Measurements from ENCODE around the gene PSTPIP2. TPM values are rescaled to one million over a fixed set of nuclear protein-coding genes. Genes with fewer than 3 reads are reported as not detected.
A peak's percentile ranks its signal among the peaks of the same experiment; 100 is the strongest.
"Not testable (repeated sequence)": the region's sequence is repeated elsewhere in the genome, so short reads cannot be mapped to it uniquely, and the experiment has no call there.

PSTPIP2 gene
- total RNA-seq, 2 experiments from 2014 or later: 7.7 to 8.5 TPM

DNA sequence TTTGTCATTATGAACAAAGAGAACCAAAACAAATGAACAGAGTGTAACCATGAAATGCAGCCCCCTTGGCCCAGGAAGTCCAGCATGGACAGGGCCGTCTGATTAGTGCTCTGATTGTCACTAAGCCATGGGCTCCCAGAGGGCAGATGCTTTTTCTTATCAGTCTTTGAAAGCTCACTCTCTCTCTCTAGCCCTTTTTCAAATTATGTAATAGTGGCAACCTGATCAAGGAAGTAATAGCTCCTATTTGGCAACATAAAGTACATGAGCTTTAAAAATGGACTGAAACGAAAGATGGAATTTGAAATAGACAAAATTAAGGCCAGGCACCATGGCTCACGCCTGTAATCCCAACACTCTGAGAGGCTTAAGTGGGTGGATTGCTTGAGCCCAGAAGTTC, 72.5 kb downstream of the PSTPIP2 start:
- Mint-ChIP-seq H3K27ac (peak overlapping the region; percentile 25), H3K4me3 (no peak overlapping the region), H3K27me3 (ENCODE audit: low read depth) (no peaks in the 10 kb centered on the region), H3K4me1 (ENCODE audit: low read depth) (peaks cover 36% of the 10 kb centered on the region), H3K36me3 (ENCODE audit: low read depth) (peaks cover 15% of the 10 kb centered on the region), H3K9me3 (ENCODE audit: insufficient read depth) (peaks cover 5% of the 10 kb centered on the region)
- DNase-seq: no peak
- CTCF ChIA-PET: interaction anchor here (1.2 to 1.7 kb wide), 2 partner anchors 74 to 379 kb away, joined by 3 to 7 read pairs; no protein-coding TSS in a partner anchor
- POLR2A ChIA-PET: interaction anchor here (0.9 kb wide), 1 partner anchor 11 kb away, joined by 4 read pairs; no protein-coding TSS in a partner anchor
- no peak for ATAC-seq

DNA sequence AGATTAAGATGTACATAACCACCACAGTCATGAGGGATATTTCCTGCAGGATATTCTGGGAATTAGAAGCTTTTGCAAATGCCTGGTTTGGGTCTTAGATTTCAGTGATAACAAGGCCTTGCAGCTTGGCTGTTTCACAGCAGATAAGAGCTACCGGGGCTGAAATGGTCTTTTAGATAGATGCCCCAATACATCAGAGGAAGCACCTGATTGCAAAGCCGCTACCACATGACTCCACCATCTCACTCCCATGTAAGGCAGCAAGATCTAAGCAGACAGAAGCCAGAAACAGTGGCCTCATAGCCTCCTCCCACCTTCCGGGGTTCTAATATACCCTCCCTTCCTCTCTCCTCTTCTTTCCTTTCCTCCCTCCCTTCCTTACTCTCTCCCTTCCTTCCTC, 73.8 kb downstream of the PSTPIP2 start:
- peak; percentile 57 for DNase-seq
- ATAC-seq: peak; percentile 84
- Mint-ChIP-seq H3K27ac (peak overlapping the region; percentile 91), H3K4me3 (peak overlapping the region; percentile 65), H3K36me3 (ENCODE audit: low read depth) (peaks cover 15% of the 10 kb centered on the region), H3K9me3 (ENCODE audit: insufficient read depth) (peaks cover 5% of the 10 kb centered on the region), H3K4me1 (ENCODE audit: low read depth) (peaks cover 36% of the 10 kb centered on the region), H3K27me3 (ENCODE audit: low read depth) (no peaks in the 10 kb centered on the region)
- POLR2A ChIA-PET: interaction anchor here (0.6 to 1.8 kb wide), 4 partner anchors 15 to 73 kb away, joined by 3 to 6 read pairs (median 4); no protein-coding TSS in a partner anchor
- CTCF ChIA-PET: interaction anchor here (1.1 to 3.4 kb wide), 6 partner anchors 14 to 99 kb away, joined by 3 to 29 read pairs (median 4); partner anchors contain the start of gene PSTPIP2

GRCh38 chr18:45997700-45998151, 74.3 kb downstream of the PSTPIP2 start:
- Mint-ChIP-seq H3K27ac (peak overlapping the region; percentile 91), H3K4me1 (ENCODE audit: low read depth) (peaks cover 36% of the 10 kb centered on the region), H3K36me3 (ENCODE audit: low read depth) (peaks cover 12% of the 10 kb centered on the region), H3K4me3 (peak overlapping the region; percentile 65), H3K9me3 (ENCODE audit: insufficient read depth) (peaks cover 5% of the 10 kb centered on the region), H3K27me3 (ENCODE audit: low read depth) (no peaks in the 10 kb centered on the region)
- POLR2A ChIA-PET: interaction anchor here (0.6 to 1.8 kb wide), 6 partner anchors 16 to 74 kb away, joined by 3 to 6 read pairs (median 3); no protein-coding TSS in a partner anchor
- ATAC-seq (peak; percentile 76), DNase-seq (peak; percentile 50)
- CTCF ChIA-PET: interaction anchor here (1.1 to 3.4 kb wide), 6 partner anchors 14 to 100 kb away, joined by 3 to 29 read pairs (median 4); partner anchors contain the start of gene PSTPIP2

GRCh38 chr18:45995461-45995860, 76.6 kb downstream of the PSTPIP2 start:
- no peak overlapping the region for H3K4me3 Mint-ChIP-seq
- no peak for ATAC-seq
- POLR2A ChIA-PET: no interaction called here
- no peak overlapping the region for H3K27ac Mint-ChIP-seq
- H3K27me3 Mint-ChIP-seq (ENCODE audit: low read depth): no peaks in the 10 kb centered on the region
- peaks cover 7% of the 10 kb centered on the region for H3K36me3 Mint-ChIP-seq (ENCODE audit: low read depth)
- CTCF ChIA-PET: interaction anchor here (3.4 kb wide), 1 partner anchor 77 kb away, joined by 29 read pairs; the partner anchor contains the start of gene PSTPIP2
- peaks cover 31% of the 10 kb centered on the region for H3K4me1 Mint-ChIP-seq (ENCODE audit: low read depth)
- no peaks in the 10 kb centered on the region for H3K9me3 Mint-ChIP-seq (ENCODE audit: insufficient read depth)
- DNase-seq: no peak

- Mint-ChIP-seq H3K4me1 (ENCODE audit: low read depth) (peaks cover 19% of the 10 kb centered on the region), H3K4me3 (no peak overlapping the region), H3K36me3 (ENCODE audit: low read depth) (peaks cover 8% of the 10 kb centered on the region), H3K27me3 (ENCODE audit: low read depth) (no peaks in the 10 kb centered on the region), H3K27ac (no peak overlapping the region), H3K9me3 (ENCODE audit: insufficient read depth) (no peaks in the 10 kb centered on the region)
- ChIA-PET POLR2A (no interaction called here), CTCF (no interaction called here)
- ATAC-seq (no peak), DNase-seq (no peak)
Observed at GRCh38 chr18:45993438-45993837, 78.6 kb downstream of the PSTPIP2 start.

- ATAC-seq; H3K9me3 Mint-ChIP-seq (ENCODE audit: insufficient read depth); H3K36me3 Mint-ChIP-seq (ENCODE audit: low read depth); POLR2A ChIA-PET; H3K4me1 Mint-ChIP-seq (ENCODE audit: low read depth); H3K27me3 Mint-ChIP-seq (ENCODE audit: low read depth); DNase-seq; H3K4me3 Mint-ChIP-seq; H3K27ac Mint-ChIP-seq: not testable (repeated sequence)
- CTCF ChIA-PET: interaction anchor here (0.7 kb wide), 1 partner anchor 81 kb away, joined by 3 read pairs; no protein-coding TSS in a partner anchor
Observed at GRCh38 chr18:45992527-45992926, 79.5 kb downstream of the PSTPIP2 start.

GRCh38 chr18:45991788-45992187, 80.3 kb downstream of the PSTPIP2 start:
- Mint-ChIP-seq H3K27ac (no peak overlapping the region), H3K36me3 (ENCODE audit: low read depth) (peaks cover 8% of the 10 kb centered on the region), H3K27me3 (ENCODE audit: low read depth) (no peaks in the 10 kb centered on the region), H3K4me3 (no peak overlapping the region), H3K9me3 (ENCODE audit: insufficient read depth) (no peaks in the 10 kb centered on the region), H3K4me1 (ENCODE audit: low read depth) (peaks cover 5% of the 10 kb centered on the region)
- ATAC-seq (no peak), DNase-seq (no peak)
- CTCF ChIA-PET: interaction anchor here (0.7 kb wide), 1 partner anchor 82 kb away, joined by 3 read pairs; no protein-coding TSS in a partner anchor
- POLR2A ChIA-PET: no interaction called here

GRCh38 chr18:45984546-45985235, 87.4 kb downstream of the PSTPIP2 start:
- Mint-ChIP-seq H3K9me3 (ENCODE audit: insufficient read depth) (no peaks in the 10 kb centered on the region), H3K36me3 (ENCODE audit: low read depth) (peaks cover 4% of the 10 kb centered on the region), H3K4me1 (ENCODE audit: low read depth) (no peaks in the 10 kb centered on the region), H3K4me3 (no peak overlapping the region), H3K27ac (no peak overlapping the region), H3K27me3 (ENCODE audit: low read depth) (no peaks in the 10 kb centered on the region)
- DNase-seq (no peak), ATAC-seq (no peak)
- POLR2A ChIA-PET: no interaction called here
- CTCF ChIA-PET: no interaction called here

DNA sequence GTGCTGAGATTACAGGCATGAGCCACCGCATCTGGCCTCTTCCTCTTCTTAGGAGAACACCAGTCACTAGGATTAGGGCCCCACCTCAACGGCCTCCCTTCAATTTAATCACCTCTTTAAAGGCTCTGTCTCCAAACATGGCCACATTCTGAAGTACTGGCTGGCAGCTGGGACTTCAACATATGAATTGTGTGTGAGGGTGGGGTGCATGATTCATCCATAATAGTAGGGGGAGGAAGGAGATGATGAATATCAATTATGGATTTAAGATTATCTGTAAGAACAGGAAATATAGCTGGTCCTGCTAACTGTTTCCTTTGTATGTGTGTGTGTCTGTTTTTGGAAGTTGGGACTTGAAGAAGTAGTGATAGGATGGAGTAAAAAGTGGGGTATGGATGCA, 90.2 kb downstream of the PSTPIP2 start:
- CTCF ChIA-PET: interaction anchor here (1.4 to 1.8 kb wide), 2 partner anchors 7 to 92 kb away, joined by 3 to 8 read pairs; no protein-coding TSS in a partner anchor
- no peak for DNase-seq
- no peaks in the 10 kb centered on the region for H3K9me3 Mint-ChIP-seq (ENCODE audit: insufficient read depth)
- no peak overlapping the region for H3K4me3 Mint-ChIP-seq
- ATAC-seq: no peak
- no peak overlapping the region for H3K27ac Mint-ChIP-seq
- no peaks in the 10 kb centered on the region for H3K36me3 Mint-ChIP-seq (ENCODE audit: low read depth)
- H3K27me3 Mint-ChIP-seq (ENCODE audit: low read depth): no peaks in the 10 kb centered on the region
- POLR2A ChIA-PET: no interaction called here
- H3K4me1 Mint-ChIP-seq (ENCODE audit: low read depth): no peaks in the 10 kb centered on the region

DNA sequence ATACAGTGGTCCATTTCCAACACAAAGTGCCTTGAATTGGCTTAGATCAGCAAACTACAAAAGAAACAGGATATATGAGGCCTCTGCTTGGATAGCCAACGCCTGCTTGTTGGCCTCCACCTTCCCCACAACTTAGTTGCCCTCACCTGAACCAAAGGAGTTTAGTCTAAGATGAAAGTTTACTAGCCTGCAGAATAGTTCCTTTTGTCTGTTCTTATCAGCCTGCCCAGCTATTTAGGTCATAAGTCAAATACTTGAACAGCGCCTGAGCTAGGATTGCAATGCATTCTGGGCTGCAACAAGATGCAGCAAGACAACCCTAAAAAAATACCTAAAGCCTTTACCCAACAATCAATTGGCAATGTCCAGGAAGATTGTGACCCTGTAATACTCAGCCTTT, 91.8 kb downstream of the PSTPIP2 start:
- ChIA-PET CTCF (no interaction called here), POLR2A (no interaction called here)
- Mint-ChIP-seq H3K9me3 (ENCODE audit: insufficient read depth) (no peaks in the 10 kb centered on the region), H3K4me1 (ENCODE audit: low read depth) (peaks cover 2% of the 10 kb centered on the region), H3K27me3 (ENCODE audit: low read depth) (no peaks in the 10 kb centered on the region), H3K27ac (no peak overlapping the region), H3K4me3 (no peak overlapping the region), H3K36me3 (ENCODE audit: low read depth) (no peaks in the 10 kb centered on the region)
- DNase-seq (no peak), ATAC-seq (no peak)

DNA sequence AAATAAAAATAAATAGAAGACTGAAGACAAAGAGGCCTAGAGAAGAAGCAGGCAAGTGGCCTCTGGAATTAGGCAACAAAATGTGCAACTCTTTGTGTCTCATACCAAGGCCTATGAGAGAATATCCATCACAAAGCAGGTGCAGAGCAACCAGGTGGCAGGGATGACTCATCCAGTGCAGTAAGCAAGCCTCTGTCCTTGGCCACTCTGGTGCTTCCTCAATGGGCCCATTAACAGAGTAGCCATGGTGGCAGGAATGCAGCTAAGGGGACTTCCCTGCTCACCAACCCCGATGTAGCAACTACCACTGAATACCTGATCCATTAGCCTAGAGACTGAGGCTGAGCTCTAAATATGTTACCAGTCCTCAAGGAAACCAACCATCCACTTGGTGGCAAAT, 94.0 kb downstream of the PSTPIP2 start:
- Mint-ChIP-seq H3K27ac (no peak overlapping the region), H3K27me3 (ENCODE audit: low read depth) (no peaks in the 10 kb centered on the region), H3K36me3 (ENCODE audit: low read depth) (no peaks in the 10 kb centered on the region), H3K9me3 (ENCODE audit: insufficient read depth) (no peaks in the 10 kb centered on the region), H3K4me1 (ENCODE audit: low read depth) (peaks cover 7% of the 10 kb centered on the region), H3K4me3 (no peak overlapping the region)
- ATAC-seq (no peak), DNase-seq (no peak)
- ChIA-PET CTCF (interaction anchor here (1.5 to 3.4 kb wide), 2 partner anchors 96 to 312 kb away, joined by 3 to 25 read pairs; no protein-coding TSS in a partner anchor), POLR2A (no interaction called here)

DNA sequence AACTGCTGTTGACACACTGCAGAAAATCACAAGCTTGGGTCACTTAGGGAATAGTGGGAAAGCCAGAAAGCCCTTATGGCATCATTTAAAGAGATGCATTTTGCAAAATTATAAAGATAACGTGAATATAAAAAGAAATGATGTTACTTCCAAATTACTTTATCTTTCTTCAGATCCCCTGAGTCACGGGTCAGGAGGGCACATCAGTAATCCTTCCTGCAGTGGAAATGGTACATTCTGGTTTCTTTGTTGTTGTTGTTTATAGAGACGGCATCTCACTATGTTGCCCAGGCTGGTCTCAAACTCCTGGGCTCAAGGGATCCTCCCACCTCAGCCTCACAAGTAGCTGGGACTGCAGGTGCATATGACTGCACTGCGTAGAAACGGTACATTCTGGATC, 95.1 kb downstream of the PSTPIP2 start:
- Mint-ChIP-seq H3K9me3 (ENCODE audit: insufficient read depth) (no peaks in the 10 kb centered on the region), H3K4me1 (ENCODE audit: low read depth) (peaks cover 7% of the 10 kb centered on the region), H3K4me3 (no peak overlapping the region), H3K27me3 (ENCODE audit: low read depth) (no peaks in the 10 kb centered on the region), H3K36me3 (ENCODE audit: low read depth) (no peaks in the 10 kb centered on the region), H3K27ac (no peak overlapping the region)
- POLR2A ChIA-PET: no interaction called here
- DNase-seq (no peak), ATAC-seq (no peak)
- CTCF ChIA-PET: interaction anchor here (1.1 to 3.4 kb wide), 3 partner anchors 36 to 283 kb away, joined by 3 to 25 read pairs (median 4); no protein-coding TSS in a partner anchor
